RCC 7860 (cell line): ENCODE data around the gene ACLY.
"Not testable (repeated sequence)": the region's sequence is repeated elsewhere in the genome, so short reads cannot be mapped to it uniquely, and the experiment has no call there.

Experiments used
- DNase-seq: peaks from one replicate; pipeline ENCODE4 v3.0.0-alpha.2; 2015; ENCODE audit warnings: low spot score
- FAIRE-seq: peaks from 2 replicates; lab custom pipeline; 2012; peaks lifted over from hg19 to GRCh38; lab: Jason Lieb, UNC

ACLY gene

GRCh38 chr17:41837761-41838538, 80.8 kb downstream of the ACLY start, which contains the start of gene KLHL10:
TSS of gene KLHL10 (plus strand) at chr17:41837825. CDS start at chr17:41837933, 108 bp downstream.
- DNase-seq, result no peak
- no peak for FAIRE-seq

DNA sequence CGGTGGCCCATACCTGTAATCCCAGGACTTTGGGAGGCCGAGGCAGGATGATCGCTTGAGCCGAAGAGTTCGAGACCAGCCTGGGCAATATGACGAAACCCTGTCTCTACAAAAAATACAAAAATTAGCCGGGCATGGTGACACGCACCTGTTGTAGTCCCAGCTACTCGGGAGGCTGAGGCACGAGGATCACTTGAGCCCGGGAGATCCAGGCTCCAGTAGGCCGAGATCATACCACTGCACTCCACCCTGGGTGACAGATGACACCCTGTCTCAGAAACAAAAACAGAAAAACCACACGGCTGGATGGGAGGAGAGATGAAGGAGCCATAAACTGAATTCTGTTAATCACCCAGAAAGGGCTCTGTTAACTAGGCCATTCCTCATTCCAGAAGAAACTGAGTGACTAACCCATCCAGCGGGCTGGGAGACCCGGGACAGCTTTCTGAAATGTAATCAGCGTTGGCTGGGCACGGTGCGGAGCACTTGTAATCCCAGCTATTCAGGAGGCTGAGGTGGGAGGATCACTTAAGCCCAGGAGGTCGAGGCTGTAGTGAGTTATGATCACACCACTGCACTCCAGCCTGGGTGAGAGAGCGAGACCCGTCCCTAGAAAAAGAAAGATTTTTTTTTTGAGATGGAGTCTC, 82.1 kb downstream of the ACLY start:
- no peak for FAIRE-seq
- no peak for DNase-seq

DNA sequence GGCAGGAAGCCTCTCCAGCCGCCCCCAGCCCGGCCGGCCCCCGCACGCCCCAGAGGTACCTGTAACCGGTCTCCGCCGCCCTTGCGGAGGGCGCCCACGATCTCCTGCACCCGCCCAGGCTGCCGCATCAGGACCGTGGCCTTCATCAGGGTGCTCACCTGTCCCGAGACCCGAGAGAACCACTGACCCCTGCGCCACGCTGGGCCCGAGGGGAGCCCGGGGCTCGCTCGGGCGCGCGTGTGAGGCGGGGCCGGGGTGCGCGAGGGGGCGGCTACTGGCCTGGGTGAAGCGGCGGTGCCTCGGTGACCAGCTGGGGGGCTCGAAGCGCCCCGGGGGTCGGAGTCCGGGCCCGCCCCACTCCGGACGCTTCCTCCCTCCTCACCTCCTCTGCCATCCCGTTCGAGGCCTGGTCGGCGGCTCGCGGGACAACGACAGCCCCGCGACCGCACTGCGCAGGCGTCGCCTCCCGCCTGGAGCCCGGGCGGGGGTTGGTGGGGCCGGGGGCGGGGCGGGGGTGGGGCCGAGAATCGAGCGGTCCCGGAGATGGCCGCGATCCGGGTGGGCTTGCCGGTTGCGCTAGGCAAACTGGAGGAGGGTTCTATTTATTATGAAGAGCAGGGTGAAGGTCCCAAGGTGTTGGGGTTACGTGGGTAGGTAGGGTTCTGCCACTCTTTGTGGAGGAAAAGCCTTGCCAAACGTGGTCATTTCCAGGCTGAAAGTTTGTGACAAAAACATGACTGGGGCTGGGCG, 82.8 kb downstream of the ACLY start, which contains the start of gene NT5C3B:
NT5C3B (minus strand) TSS at position 433 of the 750 bp plus-strand sequence; CDS start at position 394, 39 bp downstream.
- FAIRE-seq, result no peak
- peak; percentile 34 for DNase-seq

- FAIRE-seq, result no peak
- no peak for DNase-seq
Observed at GRCh38 chr17:41835214-41835799, 83.4 kb downstream of the ACLY start.

- DNase-seq, FAIRE-seq: not testable (repeated sequence)
Observed at GRCh38 chr17:41829961-41830360, 88.8 kb downstream of the ACLY start.

DNA sequence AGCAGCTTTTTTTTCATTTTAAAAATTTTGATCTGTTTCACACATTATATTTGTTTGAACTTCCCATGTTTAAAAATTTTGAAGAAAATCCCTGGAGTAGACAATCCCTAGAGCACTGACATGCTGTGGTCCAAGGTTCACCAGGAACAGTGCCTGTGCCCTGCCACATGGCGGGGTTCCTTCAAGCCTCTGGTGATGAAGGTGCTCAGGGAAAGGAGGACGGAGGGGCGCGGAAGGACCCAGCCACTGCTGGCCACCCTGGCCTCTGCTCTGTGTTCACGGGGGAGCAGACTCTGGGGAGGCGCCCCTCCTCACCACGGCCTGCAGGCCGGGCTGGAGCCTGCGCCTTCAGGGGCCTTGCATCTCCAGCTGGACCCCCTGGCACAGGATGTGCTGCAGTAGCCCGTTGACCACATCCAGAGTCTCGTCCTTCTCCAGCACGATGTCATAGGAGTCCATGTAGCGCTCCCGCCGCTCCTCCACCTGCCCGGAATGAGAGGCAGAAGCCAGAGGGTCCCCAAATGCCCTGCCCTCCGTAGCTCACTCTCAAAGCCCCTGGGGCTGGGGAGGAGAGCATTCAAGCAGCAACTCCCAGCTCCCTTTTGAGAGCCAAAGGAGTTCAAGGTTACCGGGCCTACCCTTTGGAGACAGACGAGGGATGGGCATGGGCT, 93.4 kb downstream of the ACLY start:
- no peak for FAIRE-seq
- no peak for DNase-seq

- DNase-seq (no peak), FAIRE-seq (no peak)
Observed at GRCh38 chr17:41824086-41824485, 94.7 kb downstream of the ACLY start.

DNA sequence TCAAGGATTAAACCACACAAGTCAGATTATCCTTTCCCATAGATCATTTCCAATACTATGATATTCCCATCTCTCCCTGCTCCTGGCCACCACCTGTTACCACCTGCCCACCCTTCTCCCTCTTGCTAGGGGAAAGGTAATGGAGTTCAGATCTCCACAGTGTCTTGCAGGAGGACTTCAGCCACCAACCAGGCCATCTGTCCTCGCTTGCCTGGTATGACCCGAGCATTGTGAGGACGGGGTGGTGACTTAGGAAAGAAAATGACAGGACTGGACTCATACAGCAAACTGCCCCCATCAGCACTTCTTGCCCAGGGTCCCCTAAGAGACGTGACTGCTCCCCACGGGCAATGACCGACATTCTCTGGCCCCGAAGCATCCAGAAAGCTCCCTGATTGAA, 95.2 kb downstream of the ACLY start:
- no peak for FAIRE-seq
- no peak for DNase-seq

- FAIRE-seq (no peak), DNase-seq (no peak)
Observed at GRCh38 chr17:41823141-41823524, 95.6 kb downstream of the ACLY start.

DNA sequence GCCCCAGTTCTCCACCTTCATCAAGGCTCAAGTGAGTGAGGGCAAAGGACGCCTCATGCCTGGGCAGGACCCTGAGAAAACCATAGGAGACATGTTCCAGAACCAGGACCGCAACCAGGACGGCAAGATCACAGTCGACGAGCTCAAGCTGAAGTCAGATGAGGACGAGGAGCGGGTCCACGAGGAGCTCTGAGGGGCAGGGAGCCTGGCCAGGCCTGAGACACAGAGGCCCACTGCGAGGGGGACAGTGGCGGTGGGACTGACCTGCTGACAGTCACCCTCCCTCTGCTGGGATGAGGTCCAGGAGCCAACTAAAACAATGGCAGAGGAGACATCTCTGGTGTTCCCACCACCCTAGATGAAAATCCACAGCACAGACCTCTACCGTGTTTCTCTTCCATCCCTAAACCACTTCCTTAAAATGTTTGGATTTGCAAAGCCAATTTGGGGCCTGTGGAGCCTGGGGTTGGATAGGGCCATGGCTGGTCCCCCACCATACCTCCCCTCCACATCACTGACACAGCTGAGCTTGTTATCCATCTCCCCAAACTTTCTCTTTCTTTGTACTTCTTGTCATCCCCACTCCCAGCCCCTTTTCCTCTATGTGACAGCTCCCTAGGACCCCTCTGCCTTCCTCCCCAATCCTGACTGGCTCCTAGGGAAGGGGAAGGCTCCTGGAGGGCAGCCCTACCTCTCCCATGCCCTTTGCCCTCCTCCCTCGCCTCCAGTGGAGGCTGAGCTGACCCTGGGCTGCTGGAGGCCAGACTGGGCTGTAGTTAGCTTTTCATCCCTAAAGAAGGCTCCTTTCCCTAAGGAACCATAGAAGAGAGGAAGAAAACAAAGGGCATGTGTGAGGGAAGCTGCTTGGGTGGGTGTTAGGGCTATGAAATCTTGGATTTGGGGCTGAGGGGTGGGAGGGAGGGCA, 96.3 kb downstream of the ACLY start:
- no peak for DNase-seq
- no peak for FAIRE-seq

DNA sequence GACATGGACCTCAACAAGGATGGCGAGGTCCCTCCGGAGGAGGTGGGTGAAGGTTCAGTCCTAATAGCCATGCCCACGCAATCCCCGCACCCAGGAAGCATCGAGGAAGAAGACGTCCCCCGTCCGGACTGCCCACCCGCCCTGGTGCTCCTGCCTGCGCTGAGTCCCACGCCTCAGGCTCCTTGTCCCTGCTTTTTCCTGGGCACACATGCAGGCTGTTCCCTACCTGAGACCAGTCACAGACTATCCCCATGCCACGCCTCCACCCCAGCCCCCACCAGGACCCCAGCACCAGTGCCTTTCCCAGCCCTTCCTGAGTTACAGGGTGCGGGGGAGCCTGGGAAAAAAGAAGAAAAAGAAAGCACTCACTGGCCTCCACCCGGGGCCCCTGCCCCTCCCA, 97.0 kb downstream of the ACLY start:
- DNase-seq, result no peak
- no peak for FAIRE-seq

GRCh38 chr17:41818024-41818423, 100.7 kb downstream of the ACLY start:
- DNase-seq (no peak), FAIRE-seq (no peak)
